SU-DHL-6 (cell line): Measurements from ENCODE around the gene EML6.

ENCODE experiments used
- CTCF ChIP-seq: fragments of 200-600 bp; sonication (generic); IDR thresholded peaks from one replicate; pipeline ENCODE4 v1.5.1; 2017; ENCODE audit warnings: antibody characterized with exemption, mild to moderate bottlenecking, low read length, moderate library complexity; ENCODE audit not compliant: insufficient read depth, poor library complexity, severe bottlenecking
- EZH2phosphoT487 ChIP-seq: fragments of 200-600 bp; sonication (generic), shearing (Covaris generic); conservative IDR thresholded peaks from 2 replicates; pipeline ENCODE4 v1.6.1; 2018; ENCODE audit warnings: mild to moderate bottlenecking, antibody characterized with exemption, low read length, moderate library complexity, mixed read lengths

- no peak for TF ChIP-seq CTCF
- TF ChIP-seq EZH2phosphoT487: no peak
These were observed 138.8 kb downstream of the EML6 start for GRCh38 chr2:54862229-54862628.
